HepG2 (cell line): ENCODE measurements around the gene NAPG. TPM values are rescaled to one million over a fixed set of nuclear protein-coding genes. Genes with fewer than 3 reads are reported as not detected.
A peak's percentile ranks its signal among the peaks of the same experiment; 100 is the strongest.

Source experiments
- BHLHE40 ChIP-seq: IDR thresholded peaks from 2 replicates; pipeline ENCODE4 v1.6.1; 2011; ENCODE audit warnings: low read length, improper control_type of control experiment
- CBFB ChIP-seq: sonication (generic); formaldehyde crosslinking; IDR thresholded peaks from 2 replicates; pipeline ENCODE4 v1.4.0; 2020; ENCODE audit warnings: missing genetic modification reagents
- CBX1 ChIP-seq: IDR thresholded peaks from one replicate; pipeline ENCODE4 v1.6.1; 2016; ENCODE audit warnings: antibody characterized with exemption, low read depth
- ELF3 ChIP-seq: IDR thresholded peaks from 2 replicates; pipeline ENCODE4 v1.6.1; 2016; ENCODE audit warnings: missing genetic modification reagents, missing compliant biosample characterization
- FOXK2 ChIP-seq: fragments of 450-650 bp; IDR thresholded peaks from 2 replicates; pipeline ENCODE4 v1.6.1; 2016
- GATAD2A ChIP-seq: IDR thresholded peaks from 2 replicates; pipeline ENCODE4 v1.6.1; 2016
- HOMEZ ChIP-seq: IDR thresholded peaks from 2 replicates; pipeline ENCODE4 v1.6.1; 2016; ENCODE audit warnings: low read depth
- IRF2 ChIP-seq: IDR thresholded peaks from 2 replicates; pipeline ENCODE4 v1.6.1; 2018; ENCODE audit warnings: missing genetic modification reagents, missing compliant biosample characterization
- ISX ChIP-seq: sonication (generic); formaldehyde crosslinking; conservative IDR thresholded peaks from 2 replicates; pipeline ENCODE4 v1.5.0; 2020; ENCODE audit warnings: missing genetic modification reagents
- MTA1 ChIP-seq: sonication (generic); formaldehyde crosslinking; IDR thresholded peaks from 2 replicates; pipeline ENCODE4 v1.4.0; 2020; ENCODE audit warnings: missing genetic modification reagents, mild to moderate bottlenecking, borderline replicate concordance
- MXD4 ChIP-seq: IDR thresholded peaks from 2 replicates; pipeline ENCODE4 v1.6.1; 2016; ENCODE audit warnings: mild to moderate bottlenecking, missing biosample characterization, missing genetic modification reagents
- MXI1 ChIP-seq: IDR thresholded peaks from 3 replicates; pipeline ENCODE4 v1.6.1; 2012; ENCODE audit warnings: low read depth, low read length, inconsistent platforms, borderline replicate concordance
- NFYC ChIP-seq: IDR thresholded peaks from 2 replicates; pipeline ENCODE4 v1.6.1; 2016; ENCODE audit warnings: missing genetic modification reagents, missing compliant biosample characterization
- POGZ ChIP-seq: sonication (generic); formaldehyde crosslinking; IDR thresholded peaks from 2 replicates; pipeline ENCODE4 v1.4.0; 2020; ENCODE audit warnings: mild to moderate bottlenecking, missing genetic modification reagents
- PRMT3 ChIP-seq: sonication (generic); formaldehyde crosslinking; IDR thresholded peaks from 2 replicates; pipeline ENCODE4 v1.8.1; 2022; ENCODE audit warnings: low read depth, mild to moderate bottlenecking, moderate library complexity, missing genetic modification reagents, borderline replicate concordance
- SIX4 ChIP-seq: sonication (generic); formaldehyde crosslinking; IDR thresholded peaks from 2 replicates; pipeline ENCODE4 v1.4.0; 2020; ENCODE audit warnings: missing genetic modification reagents
- ZBTB38 ChIP-seq: sonication (generic); formaldehyde crosslinking; IDR thresholded peaks from 2 replicates; pipeline ENCODE4 v1.5.1; 2020; ENCODE audit warnings: mild to moderate bottlenecking, missing genetic modification reagents
- ZC3H4 ChIP-seq: sonication (generic); formaldehyde crosslinking; IDR thresholded peaks from 2 replicates; pipeline ENCODE4 v1.4.0; 2020; ENCODE audit warnings: missing genetic modification reagents, borderline replicate concordance
- ZMYM2 ChIP-seq: sonication (generic); formaldehyde crosslinking; IDR thresholded peaks from 2 replicates; pipeline ENCODE4 v1.8.0; 2022; ENCODE audit warnings: mild to moderate bottlenecking, missing genetic modification reagents
- ZNF501 ChIP-seq: sonication (generic); formaldehyde crosslinking; IDR thresholded peaks from 2 replicates; pipeline ENCODE4 v1.5.1; 2020; ENCODE audit warnings: mild to moderate bottlenecking, moderate library complexity, missing genetic modification reagents
- ZNF670 ChIP-seq: sonication (generic); formaldehyde crosslinking; IDR thresholded peaks from 2 replicates; pipeline ENCODE4 v1.8.0; 2022; ENCODE audit warnings: mild to moderate bottlenecking, missing genetic modification reagents, borderline replicate concordance
- ZSCAN20 ChIP-seq: sonication (generic); formaldehyde crosslinking; IDR thresholded peaks from 2 replicates; pipeline ENCODE4 v1.4.0; 2020; ENCODE audit warnings: missing genetic modification reagents, mild to moderate bottlenecking, borderline replicate concordance
- polyA plus RNA-seq, 8 experiments: library from polyadenylated mRNA; depleted of rRNA in 3 of 8; stranded (reverse) in 7 of 8; unstranded in 1 of 8; fragments of >200 nt; fragmentation: Illumina TruSeq in 4 of 8; extraction: Trizol in 4 of 8; gene quantifications; 2 replicates each; pipeline versions ENCODE4 v1.2.1 to v1.2.3, GENCODE V29; 2011 to 2016; ENCODE audit warnings: low read depth in 4 of 8, missing spikeins in 1 of 8, mixed read lengths in 1 of 8; ENCODE audit not compliant: insufficient read depth in 1 of 8
- total RNA-seq, 5 experiments: library from RNA; depleted of rRNA; stranded (reverse); fragments of >200 nt; fragmentation: Illumina TruSeq; extraction: Trizol; gene quantifications; 2 replicates each; pipeline ENCODE4 v1.2.3, GENCODE V29; 2016; ENCODE audit warnings: low read depth in 1 of 5
- TF ChIP-seq, protein P1 (sequence below): sonication (generic); formaldehyde crosslinking; IDR thresholded peaks from 2 replicates; pipeline ENCODE4 v1.8.1; 2023; ENCODE audit warnings: mild to moderate bottlenecking, moderate library complexity, missing genetic modification reagents
- TF ChIP-seq, protein P2 (sequence below): sonication (generic); formaldehyde crosslinking; IDR thresholded peaks from 2 replicates; pipeline ENCODE4 v1.8.1; 2023; ENCODE audit warnings: mild to moderate bottlenecking, inconsistent platforms, moderate library complexity, missing genetic modification reagents, borderline replicate concordance
- TF ChIP-seq, protein P3 (sequence below): sonication (generic); formaldehyde crosslinking; IDR thresholded peaks from 2 replicates; pipeline ENCODE4 v1.4.0; 2020; ENCODE audit warnings: missing genetic modification reagents, borderline replicate concordance

Gene NAPG
- total and polyA plus RNA-seq, 2 of the 13 experiments (the other 11 are each of a cell fraction or from before 2014, with no cell fraction given): 19.8 to 34.4 TPM

- TF ChIP-seq ZMYM2 (CRISPR knock-in tag) (no peak; the same call in 1 of the 2 replicates), ZSCAN20 (CRISPR knock-in tag) (no peak), MTA1 (CRISPR knock-in tag) (no peak), ZNF670 (0 out of 2 replicates have a peak, but pooled peaks have one; percentile 37), ELF3 (peak; percentile 62), MXD4 (CRISPR knock-in tag) (0 out of 2 replicates have a peak, but pooled peaks have one; percentile 11), SIX4 (CRISPR knock-in tag) (no peak), CBX1 (no peak), FOXK2 (no peak), BHLHE40 (0 out of 2 replicates have a peak, but pooled peaks have one; percentile 7), CBFB (no peak), ZBTB38 (CRISPR knock-in tag) (no peak), ZNF501 (no peak), GATAD2A (0 out of 2 replicates have a peak, but pooled peaks have one; percentile 10), POGZ (CRISPR knock-in tag) (no peak), IRF2 (CRISPR knock-in tag) (0 out of 2 replicates have a peak, but pooled peaks have one; percentile 17), ISX (no peak), MXI1 (peak; percentile 24; the same call in 1 of the 3 replicates), HOMEZ (CRISPR knock-in tag) (0 out of 2 replicates have a peak, but pooled peaks have one; percentile 19), ZC3H4 (CRISPR knock-in tag) (no peak), NFYC (CRISPR knock-in tag) (no peak), PRMT3 (CRISPR knock-in tag) (no peak)
- TF ChIP-seq, protein P1, sequence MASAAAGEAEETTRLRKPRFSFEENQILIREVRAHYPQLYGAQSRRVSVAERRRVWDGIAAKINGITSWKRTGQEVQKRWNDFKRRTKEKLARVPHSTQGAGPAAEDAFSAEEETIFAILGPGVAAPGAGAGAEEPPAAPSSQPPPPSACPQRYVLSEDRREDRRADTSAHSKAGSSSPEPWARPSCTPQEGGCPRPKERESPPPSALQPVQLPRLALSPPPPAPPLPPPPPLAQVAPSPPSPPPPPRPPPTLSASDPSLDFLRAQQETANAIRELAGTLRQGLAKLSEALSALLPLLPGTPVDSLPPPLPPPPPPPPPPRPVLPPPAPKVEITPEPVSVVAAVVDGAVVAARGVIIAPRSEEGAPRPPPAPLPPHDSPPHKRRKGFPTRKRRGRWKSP (CRISPR knock-in tag): no peak
- TF ChIP-seq, protein P2, sequence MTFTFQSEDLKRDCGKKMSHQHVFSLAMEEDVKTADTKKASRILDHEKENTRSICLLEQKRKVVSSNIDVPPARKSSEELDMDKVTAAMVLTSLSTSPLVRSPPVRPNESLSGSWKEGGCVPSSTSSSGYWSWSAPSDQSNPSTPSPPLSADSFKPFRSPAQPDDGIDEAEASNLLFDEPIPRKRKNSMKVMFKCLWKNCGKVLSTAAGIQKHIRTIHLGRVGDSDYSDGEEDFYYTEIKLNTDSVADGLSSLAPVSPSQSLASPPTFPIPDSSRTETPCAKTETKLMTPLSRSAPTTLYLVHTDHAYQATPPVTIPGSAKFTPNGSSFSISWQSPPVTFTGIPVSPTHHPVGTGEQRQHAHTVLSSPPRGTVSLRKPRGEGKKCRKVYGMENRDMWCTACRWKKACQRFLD: no peak
- TF ChIP-seq, protein P3, sequence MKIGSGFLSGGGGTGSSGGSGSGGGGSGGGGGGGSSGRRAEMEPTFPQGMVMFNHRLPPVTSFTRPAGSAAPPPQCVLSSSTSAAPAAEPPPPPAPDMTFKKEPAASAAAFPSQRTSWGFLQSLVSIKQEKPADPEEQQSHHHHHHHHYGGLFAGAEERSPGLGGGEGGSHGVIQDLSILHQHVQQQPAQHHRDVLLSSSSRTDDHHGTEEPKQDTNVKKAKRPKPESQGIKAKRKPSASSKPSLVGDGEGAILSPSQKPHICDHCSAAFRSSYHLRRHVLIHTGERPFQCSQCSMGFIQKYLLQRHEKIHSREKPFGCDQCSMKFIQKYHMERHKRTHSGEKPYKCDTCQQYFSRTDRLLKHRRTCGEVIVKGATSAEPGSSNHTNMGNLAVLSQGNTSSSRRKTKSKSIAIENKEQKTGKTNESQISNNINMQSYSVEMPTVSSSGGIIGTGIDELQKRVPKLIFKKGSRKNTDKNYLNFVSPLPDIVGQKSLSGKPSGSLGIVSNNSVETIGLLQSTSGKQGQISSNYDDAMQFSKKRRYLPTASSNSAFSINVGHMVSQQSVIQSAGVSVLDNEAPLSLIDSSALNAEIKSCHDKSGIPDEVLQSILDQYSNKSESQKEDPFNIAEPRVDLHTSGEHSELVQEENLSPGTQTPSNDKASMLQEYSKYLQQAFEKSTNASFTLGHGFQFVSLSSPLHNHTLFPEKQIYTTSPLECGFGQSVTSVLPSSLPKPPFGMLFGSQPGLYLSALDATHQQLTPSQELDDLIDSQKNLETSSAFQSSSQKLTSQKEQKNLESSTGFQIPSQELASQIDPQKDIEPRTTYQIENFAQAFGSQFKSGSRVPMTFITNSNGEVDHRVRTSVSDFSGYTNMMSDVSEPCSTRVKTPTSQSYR: no peak
These were observed 1.1 kb upstream of the NAPG start (continued) for GRCh38 chr18:10524507-10525370.
